Hepatocyte (in vitro differentiated cells): ENCODE measurements around the gene CHSY1. TPM values are rescaled to one million over a fixed set of nuclear protein-coding genes. Genes with fewer than 3 reads are reported as not detected.

Experiments used
- DNase-seq: peaks from one replicate; pipeline ENCODE4 v3.0.0-alpha.2; 2016; ENCODE audit warnings: low spot score
- H2AFZ ChIP-seq: fragments of 200-600 bp; sonication (generic); 2 replicates; pipeline ENCODE4 v1.6.0; 2016; ENCODE audit warnings: antibody characterized with exemption, mild to moderate bottlenecking
- H3K27ac ChIP-seq: fragments of 200-600 bp; sonication (generic); 2 replicates; pipeline ENCODE4 v1.5.1; 2016; ENCODE audit warnings: mild to moderate bottlenecking
- H3K27me3 ChIP-seq: fragments of 200-600 bp; sonication (generic); 2 replicates; pipeline ENCODE4 v1.6.1; 2016
- H3K36me3 ChIP-seq: fragments of 200-600 bp; sonication (generic); replicated peaks from 2 replicates; pipeline ENCODE4 v1.5.1; 2016; ENCODE audit warnings: low read depth; ENCODE audit not compliant: insufficient read depth
- H3K4me1 ChIP-seq: fragments of 200-600 bp; sonication (generic); 2 replicates; pipeline ENCODE4 v1.5.1; 2016; ENCODE audit warnings: mild to moderate bottlenecking, moderate library complexity; ENCODE audit not compliant: insufficient read depth
- H3K4me2 ChIP-seq: fragments of 200-600 bp; sonication (generic); 2 replicates; pipeline ENCODE4 v1.6.0; 2016
- H3K4me3 ChIP-seq: fragments of 200-600 bp; sonication (generic); 2 replicates; pipeline ENCODE4 v1.5.1; 2016; ENCODE audit warnings: mild to moderate bottlenecking
- H3K79me2 ChIP-seq: fragments of 200-600 bp; sonication (generic); 2 replicates; pipeline ENCODE4 v1.6.0; 2017; ENCODE audit warnings: mild to moderate bottlenecking
- H3K9me2 ChIP-seq: fragments of 200-600 bp; sonication (generic); replicated peaks from 2 replicates; pipeline ENCODE4 v1.6.0; 2017; ENCODE audit warnings: mild to moderate bottlenecking; ENCODE audit not compliant: insufficient read depth
- H3K9me3 ChIP-seq: fragments of 200-600 bp; sonication (generic); 2 replicates; pipeline ENCODE4 v1.5.1; 2016; ENCODE audit warnings: low read depth, mild to moderate bottlenecking
- H4K20me1 ChIP-seq: fragments of 200-600 bp; sonication (generic); 2 replicates; pipeline ENCODE4 v1.6.0; 2016; ENCODE audit warnings: mild to moderate bottlenecking; ENCODE audit not compliant: insufficient read depth, poor library complexity, severe bottlenecking
- EZH2 ChIP-seq: fragments of 200-600 bp; sonication (generic); IDR thresholded peaks from 2 replicates; pipeline ENCODE4 v1.6.1; 2016; ENCODE audit warnings: antibody characterized with exemption, mild to moderate bottlenecking, borderline replicate concordance
- EZH2phosphoT487 ChIP-seq: fragments of 200-600 bp; sonication (generic); IDR thresholded peaks from one replicate; pipeline ENCODE4 v1.6.1; 2018; ENCODE audit warnings: antibody characterized with exemption, mild to moderate bottlenecking, low read depth, moderate library complexity; ENCODE audit not compliant: unreplicated experiment, severe bottlenecking
- WGBS: methylation state at CpG from one replicate; pipeline ENCODE4 v1.1.6; 2016; ENCODE audit warnings: low lambda C conversion rate; ENCODE audit errors: missing lambda C conversion rate; 5-methylcytosine and 5-hydroxymethylcytosine counted together
- polyA plus RNA-seq: library from polyadenylated mRNA; unstranded; fragments of >200 nt; fragmentation: Nextera tagmentation; extraction: Ambion mirVana; gene quantifications from 2 replicates; pipeline ENCODE4 v1.2.1, GENCODE V29; 2016
- total RNA-seq: library from RNA; depleted of rRNA; stranded (reverse); fragments of >200 nt; gene quantifications from 2 replicates; pipeline ENCODE4 v1.2.3, GENCODE V29; 2014
- TF ChIP-seq, protein P1 (sequence below): fragments of 200-600 bp; sonication (generic); IDR thresholded peaks from 2 replicates; pipeline ENCODE4 v1.5.1; 2016; ENCODE audit warnings: antibody characterized with exemption, mild to moderate bottlenecking; ENCODE audit not compliant: poor library complexity

Gene CHSY1
- total and polyA plus RNA-seq, 2 experiments from 2014 or later, result 22.5 to 27.8 TPM

DNA sequence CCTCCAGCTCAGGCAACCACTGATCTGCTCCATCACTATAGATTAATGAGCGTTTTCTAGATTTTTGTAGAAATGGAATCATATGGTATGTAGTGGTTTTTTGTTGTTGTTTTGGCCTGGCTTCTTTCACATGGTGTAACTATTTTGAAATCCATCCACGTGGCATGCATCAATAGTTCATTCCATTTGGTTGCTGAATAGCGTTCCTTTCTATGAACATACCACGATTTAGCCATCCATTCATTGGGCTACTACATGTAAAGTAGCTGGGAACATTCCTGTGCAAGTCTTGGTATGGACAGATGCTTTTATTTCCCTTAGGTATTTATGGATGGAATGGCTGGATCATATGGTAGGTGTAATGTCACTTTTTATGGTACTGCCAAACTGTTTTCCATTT is 10.7 kb upstream of the CHSY1 start:
- no peak for TF ChIP-seq EZH2
- no peak for TF ChIP-seq EZH2phosphoT487
- TF ChIP-seq, protein P1, sequence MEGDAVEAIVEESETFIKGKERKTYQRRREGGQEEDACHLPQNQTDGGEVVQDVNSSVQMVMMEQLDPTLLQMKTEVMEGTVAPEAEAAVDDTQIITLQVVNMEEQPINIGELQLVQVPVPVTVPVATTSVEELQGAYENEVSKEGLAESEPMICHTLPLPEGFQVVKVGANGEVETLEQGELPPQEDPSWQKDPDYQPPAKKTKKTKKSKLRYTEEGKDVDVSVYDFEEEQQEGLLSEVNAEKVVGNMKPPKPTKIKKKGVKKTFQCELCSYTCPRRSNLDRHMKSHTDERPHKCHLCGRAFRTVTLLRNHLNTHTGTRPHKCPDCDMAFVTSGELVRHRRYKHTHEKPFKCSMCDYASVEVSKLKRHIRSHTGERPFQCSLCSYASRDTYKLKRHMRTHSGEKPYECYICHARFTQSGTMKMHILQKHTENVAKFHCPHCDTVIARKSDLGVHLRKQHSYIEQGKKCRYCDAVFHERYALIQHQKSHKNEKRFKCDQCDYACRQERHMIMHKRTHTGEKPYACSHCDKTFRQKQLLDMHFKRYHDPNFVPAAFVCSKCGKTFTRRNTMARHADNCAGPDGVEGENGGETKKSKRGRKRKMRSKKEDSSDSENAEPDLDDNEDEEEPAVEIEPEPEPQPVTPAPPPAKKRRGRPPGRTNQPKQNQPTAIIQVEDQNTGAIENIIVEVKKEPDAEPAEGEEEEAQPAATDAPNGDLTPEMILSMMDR, result no peak
- no peaks in the 10 kb centered on the region for H3K9me3 ChIP-seq
- H3K27ac ChIP-seq, result no peak overlapping the region
- no peaks in the 10 kb centered on the region for H4K20me1 ChIP-seq
- H3K79me2 ChIP-seq, result no peaks in the 10 kb centered on the region
- H3K9me2 ChIP-seq, result no peaks in the 10 kb centered on the region
- H3K36me3 ChIP-seq, result no peaks in the 10 kb centered on the region
- H3K4me2 ChIP-seq, result no peak overlapping the region
- no peak for DNase-seq
- H3K4me1 ChIP-seq, result no peaks in the 10 kb centered on the region
- no peak overlapping the region for H3K4me3 ChIP-seq
- no peak overlapping the region for H2AFZ ChIP-seq
- no peaks in the 10 kb centered on the region for H3K27me3 ChIP-seq
- WGBS, result 81% methylated on average over 4 of the region's 4 CpGs

GRCh38 chr15:101258238-101259144 is 6.6 kb upstream of the CHSY1 start:
- WGBS, result 53% methylated on average over 11 of the region's 11 CpGs
- Histone ChIP-seq H3K4me3 (no peak overlapping the region), H3K79me2 (no peaks in the 10 kb centered on the region), H3K27me3 (no peaks in the 10 kb centered on the region), H4K20me1 (no peaks in the 10 kb centered on the region), H3K4me2 (no peak overlapping the region), H3K4me1 (peaks cover 13% of the 10 kb centered on the region), H3K9me3 (no peaks in the 10 kb centered on the region), H3K9me2 (no peaks in the 10 kb centered on the region), H3K36me3 (no peaks in the 10 kb centered on the region), H3K27ac (no peak overlapping the region), H2AFZ (no peak overlapping the region)
- peak; percentile 80 for DNase-seq
- no peak for TF ChIP-seq EZH2
- TF ChIP-seq, protein P1, result peak; percentile 97

DNA sequence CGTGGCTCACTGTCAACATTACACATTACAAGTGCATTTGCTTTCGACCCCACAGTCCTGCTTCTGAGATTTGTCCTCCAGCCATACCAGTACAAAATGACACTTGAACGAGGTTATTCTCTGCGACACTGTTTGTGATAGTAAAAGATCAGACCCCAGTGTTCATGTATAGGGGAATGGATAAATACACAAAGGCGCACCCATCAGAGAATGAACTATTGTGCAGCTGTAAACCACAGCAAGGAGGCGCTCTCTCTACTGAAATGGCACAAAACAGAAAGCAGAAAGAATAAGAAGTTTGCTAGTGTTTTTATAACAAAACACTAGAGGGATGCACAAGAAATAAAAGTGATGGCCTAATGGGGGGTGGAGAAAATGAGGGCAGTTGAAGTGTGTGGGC is 4.9 kb upstream of the CHSY1 start:
- no peak overlapping the region for H3K4me2 ChIP-seq
- peaks cover 3% of the 10 kb centered on the region for H3K79me2 ChIP-seq
- no peak overlapping the region for H3K27ac ChIP-seq
- H3K9me3 ChIP-seq, result no peaks in the 10 kb centered on the region
- H3K27me3 ChIP-seq, result no peaks in the 10 kb centered on the region
- H4K20me1 ChIP-seq, result no peaks in the 10 kb centered on the region
- H3K4me1 ChIP-seq, result peaks cover 21% of the 10 kb centered on the region
- H3K9me2 ChIP-seq, result no peaks in the 10 kb centered on the region
- no peak for DNase-seq
- H2AFZ ChIP-seq, result no peak overlapping the region
- 91% methylated on average over 6 of the region's 6 CpGs for WGBS
- TF ChIP-seq, protein P1, result peak; percentile 22
- no peak for TF ChIP-seq EZH2phosphoT487
- no peak overlapping the region for H3K4me3 ChIP-seq
- H3K36me3 ChIP-seq, result no peaks in the 10 kb centered on the region
